Activated CD8-positive, alpha-beta memory T cell treated with anti-CD3 and anti-CD28 coated beads, Interleukin-2, amount 50 U/mL, for 48 hours (primary cell): ENCODE measurements around the gene ZBTB48.
"Not testable (repeated sequence)": the region's sequence is repeated elsewhere in the genome, so short reads cannot be mapped to it uniquely, and the experiment has no call there.

Experiments
- DNase-seq: peaks from one replicate; pipeline ENCODE4 v3.0.0-alpha.2; 2020

ZBTB48 gene

GRCh38 chr1:6592865-6593593, 13.2 kb downstream of the ZBTB48 start:
- DNase-seq: no peak

- no peak for DNase-seq
Observed at GRCh38 chr1:6593810-6594209, 14.0 kb downstream of the ZBTB48 start.

- no peak for DNase-seq
Observed at GRCh38 chr1:6594977-6595740, 15.4 kb downstream of the ZBTB48 start.

GRCh38 chr1:6596351-6596750, 16.6 kb downstream of the ZBTB48 start:
- no peak for DNase-seq

DNA sequence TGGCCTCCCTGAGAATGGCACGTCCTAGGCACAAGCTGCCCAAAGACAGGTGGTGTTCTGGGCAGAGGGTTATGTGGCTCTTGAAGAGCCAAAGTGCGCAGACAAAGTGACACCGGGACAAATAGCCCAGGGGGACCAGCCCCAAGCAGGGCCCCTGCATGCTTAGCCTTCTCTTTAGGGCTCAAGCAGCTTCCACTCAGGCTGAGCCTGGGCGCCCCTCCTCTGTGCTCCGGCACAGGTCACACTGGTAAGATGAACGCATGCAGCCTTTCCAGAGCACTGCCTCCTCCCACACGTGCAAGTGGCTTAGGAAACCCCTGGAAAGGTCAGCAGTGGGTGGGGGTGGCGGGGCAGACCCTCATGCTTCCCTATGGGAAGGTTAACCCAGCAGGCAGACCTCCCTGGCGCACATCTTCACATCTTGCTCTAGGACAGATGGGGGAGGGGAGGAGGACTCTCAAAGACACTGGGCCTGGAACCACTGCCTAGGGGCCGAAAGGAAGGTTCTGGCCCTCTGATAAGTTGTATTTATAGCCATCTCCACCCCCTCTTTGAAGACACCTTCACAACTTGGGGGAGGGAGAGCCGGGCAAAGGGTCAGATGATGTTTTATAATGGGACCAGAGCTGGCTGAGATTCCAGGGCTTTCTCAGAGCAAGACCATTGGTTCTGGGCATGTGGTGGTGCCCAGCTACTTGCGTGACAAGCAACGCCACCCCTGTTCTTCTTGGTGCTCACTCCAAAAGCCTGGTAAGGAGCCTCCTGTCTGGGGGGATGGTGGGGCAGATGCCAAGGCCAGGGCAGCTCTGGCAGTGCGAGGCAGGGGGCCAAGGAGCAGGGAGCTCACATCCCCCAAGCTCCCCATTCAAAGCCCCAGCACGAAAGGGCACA, 17.3 kb downstream of the ZBTB48 start:
- no peak for DNase-seq

DNA sequence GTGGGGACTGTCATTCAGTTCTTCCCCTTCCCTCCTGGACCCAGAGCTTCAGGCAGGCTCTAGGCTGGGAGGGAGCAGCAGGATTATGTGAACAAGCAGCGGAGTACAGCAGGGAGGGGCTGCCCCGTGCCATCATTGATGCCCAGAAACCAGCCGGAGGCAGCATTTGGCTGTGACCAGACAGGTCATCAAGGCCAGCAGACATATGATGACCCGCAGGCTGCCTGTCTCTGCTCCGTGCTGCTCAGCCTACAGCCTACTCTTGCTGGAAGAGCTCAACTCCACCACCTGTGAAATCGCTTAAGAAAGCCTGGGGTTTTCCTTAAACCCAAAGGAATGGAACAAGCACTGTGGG, 18.0 kb downstream of the ZBTB48 start:
- no peak for DNase-seq

DNA sequence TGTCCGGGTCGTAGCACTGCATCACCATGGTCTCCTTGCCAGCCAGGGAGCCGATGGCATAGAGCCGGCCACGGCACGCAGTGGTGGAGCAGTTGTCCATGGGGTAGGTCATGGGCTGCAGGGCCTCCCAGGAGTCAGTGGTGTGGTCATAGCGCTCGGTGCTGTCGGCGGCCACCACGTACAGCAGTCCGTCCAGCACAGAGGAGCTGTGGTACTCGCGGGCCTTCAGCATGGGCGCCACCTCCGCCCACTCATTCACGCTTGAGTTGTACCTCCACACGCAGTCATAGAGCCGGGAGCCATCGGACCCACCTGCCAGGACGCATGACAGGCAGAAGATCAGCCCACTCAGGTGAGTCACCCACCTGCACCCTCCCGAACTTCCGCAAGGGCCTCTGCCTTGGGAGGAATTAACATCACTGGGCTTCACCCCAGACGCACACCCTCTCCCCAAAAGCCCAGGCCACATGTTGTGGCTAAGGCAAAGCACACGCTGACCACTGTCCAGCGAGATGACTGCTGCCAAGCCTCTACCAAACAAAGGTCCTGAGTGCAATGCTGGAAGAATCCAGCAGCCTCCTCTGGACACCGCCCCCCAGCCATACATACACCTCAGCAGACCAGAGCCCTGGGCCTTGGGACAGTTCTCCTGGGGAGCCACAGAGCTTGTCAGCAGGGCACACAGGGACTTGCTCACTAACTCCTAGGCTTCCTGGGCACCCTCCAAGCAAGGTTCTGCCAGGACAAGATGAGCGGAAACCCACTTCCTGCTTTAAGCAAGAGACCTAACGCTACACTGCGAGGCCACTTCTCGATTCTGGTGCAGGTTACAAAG, 19.6 kb downstream of the ZBTB48 start:
- peak; percentile 77 for DNase-seq

DNA sequence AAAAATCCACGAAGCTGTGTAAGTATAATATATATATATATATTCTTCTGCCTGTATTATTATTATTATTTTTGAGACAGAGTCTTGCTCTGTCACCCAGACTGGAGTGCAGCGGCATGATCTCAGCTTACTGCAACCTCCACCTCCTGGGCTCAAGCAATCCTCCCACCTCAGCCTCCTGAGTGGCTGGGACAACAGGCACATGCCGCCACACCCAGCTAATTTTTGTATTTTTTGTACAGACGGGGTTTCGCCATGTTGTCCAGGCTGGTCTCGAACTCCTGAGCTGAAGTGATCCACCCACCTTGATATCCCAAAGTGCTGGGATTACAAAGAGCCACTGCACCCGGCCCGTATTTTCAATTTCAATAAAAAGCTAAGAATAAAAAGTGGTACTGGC, 20.2 kb downstream of the ZBTB48 start:
- not testable (repeated sequence) for DNase-seq

- no peak for DNase-seq
Observed at GRCh38 chr1:6600410-6601048, 20.7 kb downstream of the ZBTB48 start.

- peak; percentile 88 for DNase-seq
Observed at GRCh38 chr1:6601049-6601922, 21.5 kb downstream of the ZBTB48 start.

GRCh38 chr1:6601923-6602668, 22.3 kb downstream of the ZBTB48 start:
- DNase-seq: peak; percentile 70

- peak; percentile 94 for DNase-seq
Observed at GRCh38 chr1:6602669-6603237, 23.0 kb downstream of the ZBTB48 start, which contains the start of gene KLHL21. Gene KLHL21, minus strand, starts transcription at chr1:6602869. Its CDS starts 52 bp downstream, at chr1:6602817.

DNA sequence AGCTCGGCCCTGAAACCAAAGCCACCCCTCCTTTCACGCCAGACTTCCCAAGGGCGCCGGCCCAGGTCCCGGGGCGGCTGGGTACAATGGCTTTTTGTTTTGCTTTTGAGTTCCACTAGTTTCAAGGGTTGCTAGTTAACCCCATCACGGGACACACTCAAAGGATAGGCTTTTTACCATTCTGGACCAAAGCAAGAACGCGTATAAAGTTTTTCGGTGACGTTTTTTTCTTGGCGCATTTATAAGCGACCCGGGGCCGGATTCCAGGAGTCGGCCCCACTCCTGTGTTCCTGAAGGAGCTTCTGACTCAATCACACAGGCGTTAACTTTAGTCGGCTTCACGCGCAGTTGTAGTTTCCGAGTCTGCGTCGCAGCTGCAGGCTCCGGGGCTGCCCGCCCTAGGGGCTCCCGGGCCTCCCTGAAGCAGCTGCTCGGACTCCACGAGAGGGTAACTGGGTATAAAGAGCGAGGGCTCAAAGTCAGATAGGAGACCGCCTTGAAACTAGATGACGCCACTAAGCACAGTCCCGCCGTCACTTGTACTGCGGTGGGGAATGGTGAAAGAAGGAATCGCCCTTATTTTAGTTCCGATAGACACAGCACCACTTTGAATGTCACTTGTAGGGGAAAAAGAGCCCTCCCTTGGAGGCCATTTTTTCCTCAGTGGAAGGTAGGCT, 23.6 kb downstream of the ZBTB48 start:
- peak; percentile 83 for DNase-seq

- DNase-seq: peak; percentile 80
Observed at GRCh38 chr1:6603915-6604558, 24.2 kb downstream of the ZBTB48 start.

DNA sequence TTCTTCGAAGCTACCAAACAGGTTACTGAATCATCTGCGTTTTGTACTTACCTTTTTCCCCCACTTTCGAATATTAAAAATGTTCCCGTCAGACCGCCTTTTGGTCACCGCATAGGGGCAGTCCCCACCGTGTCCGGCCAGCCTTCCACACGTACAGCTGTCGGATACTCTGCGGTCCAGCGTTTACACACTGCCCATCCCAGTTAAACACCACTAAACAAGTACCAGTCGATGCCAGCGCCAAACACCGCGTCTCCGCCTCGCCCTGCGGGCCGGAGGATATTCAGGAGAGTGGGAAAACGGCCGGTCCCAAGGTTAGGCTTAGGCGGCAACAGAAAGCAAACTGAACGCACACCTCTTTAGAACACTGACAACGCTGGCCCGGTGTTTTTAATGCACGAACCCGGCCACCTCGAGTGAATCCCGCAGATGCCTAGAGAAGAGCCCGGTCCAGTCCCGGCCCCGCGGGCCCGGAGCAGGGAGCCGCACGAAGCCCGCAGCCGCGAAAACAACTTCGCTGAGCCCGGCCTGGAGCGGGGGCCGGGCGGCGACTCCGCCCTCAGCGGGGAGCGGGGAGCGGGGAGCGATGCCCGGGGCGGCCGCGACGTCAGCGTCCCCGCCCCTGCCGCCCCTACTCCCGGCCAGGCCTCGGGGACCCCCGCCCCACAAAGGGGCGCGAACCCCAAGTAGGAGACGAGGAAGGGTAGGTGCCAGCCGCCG, 33.0 kb downstream of the ZBTB48 start:
- peak; percentile 68 for DNase-seq

DNA sequence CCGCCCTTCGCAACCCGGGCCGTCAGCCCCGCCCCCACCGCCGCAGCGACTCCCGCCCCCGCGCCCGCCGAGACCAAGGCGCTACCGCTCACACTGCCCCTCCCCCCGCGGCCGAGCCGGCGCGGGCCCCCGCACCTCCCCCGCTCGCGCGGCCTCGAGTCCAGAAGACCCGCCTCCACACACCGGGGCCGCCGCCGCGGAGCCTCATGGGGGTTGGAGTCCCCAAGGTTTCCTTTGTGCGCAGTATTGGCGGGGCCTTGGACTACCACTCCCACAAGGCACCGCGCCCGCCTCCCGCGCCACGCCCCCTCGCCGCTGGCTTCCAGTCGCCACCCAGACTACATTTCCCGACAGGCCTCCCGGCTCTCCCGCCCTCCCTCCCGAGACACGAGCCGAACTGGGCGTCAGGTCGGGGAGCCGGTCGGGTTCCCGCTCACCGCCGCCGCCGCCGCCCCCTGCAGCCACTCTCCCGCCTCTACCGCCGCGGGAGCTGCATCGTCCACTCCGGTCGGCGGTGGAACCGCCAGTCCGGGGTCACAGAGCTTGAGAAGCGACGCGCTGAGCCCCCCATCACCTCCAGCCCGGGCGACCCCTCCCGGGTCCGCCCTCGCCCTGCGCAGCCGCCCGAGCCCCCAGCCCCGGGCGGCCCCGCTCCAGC, 33.7 kb downstream of the ZBTB48 start, which contains the start of gene PHF13:
TSS of gene PHF13 (plus strand) at position 371 of the 658 bp plus-strand sequence. CDS start 336 bp downstream, outside the sequence.
- DNase-seq: peak; percentile 99
